Measurements from ENCODE around the gene CRKL. TPM values are rescaled to one million over a fixed set of nuclear protein-coding genes. Genes with fewer than 3 reads are reported as not detected.

CRKL gene
- total RNA-seq, 1 experiment from 2014 or later, result 106 TPM

DNA sequence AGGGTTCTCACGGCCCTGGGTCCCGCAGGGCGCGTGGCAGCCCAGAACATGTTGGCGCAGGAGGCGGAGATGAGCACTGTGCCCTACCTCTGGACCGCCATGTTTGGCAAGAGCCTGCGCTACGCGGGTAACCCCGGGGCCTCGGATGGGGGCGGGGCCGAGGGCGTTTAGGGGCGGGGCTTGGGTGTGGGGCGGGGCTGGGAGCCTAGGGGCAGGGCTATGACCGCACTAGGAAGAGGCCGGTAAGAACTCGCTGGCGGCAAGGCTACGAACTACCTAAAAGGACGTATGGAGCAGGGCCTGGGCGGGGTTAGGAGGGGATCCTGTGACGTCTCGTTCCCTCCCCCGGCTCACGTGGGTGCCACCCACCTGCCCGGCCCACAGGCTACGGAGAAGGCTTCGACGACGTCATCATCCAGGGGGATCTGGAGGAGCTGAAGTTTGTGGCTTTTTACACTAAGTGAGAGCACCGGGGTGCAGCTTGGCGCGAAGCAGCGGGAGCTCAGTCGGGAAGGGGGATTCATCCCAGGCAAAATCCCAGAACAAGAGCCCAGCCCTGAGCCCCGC, 62.1 kb downstream of the CRKL start:
- H2BK20ac ChIP-seq (ENCODE audit: low read depth, low read length, poor library complexity, severe bottlenecking), result no peak overlapping the region
- H2AK5ac ChIP-seq (ENCODE audit: insufficient read length, low read length), result no peak overlapping the region
- no peak overlapping the region for H4K91ac ChIP-seq (ENCODE audit: insufficient read length, low read depth, low read length)
- Mint-ChIP-seq H3K4me3 (peak overlapping the region; percentile 49 to 74), H3K27ac (peak overlapping the region in 2 of 3 experiments; percentile 92 to 97; a peak in 4 of 7 replicates), H3K27me3 (ENCODE audit: low read depth) (peaks cover 57% of the 10 kb centered on the region), H3K9me3 (peaks cover 13 to 15% of the 10 kb centered on the region in 2 experiments), H3K36me3 (ENCODE audit: insufficient read depth in 1 of 3, low read depth in 3 of 3) (peaks cover 4 to 15% (median 7%) of the 10 kb centered on the region in 3 experiments; a peak in 5 of 7 replicates), H3K4me1 (peaks cover 28 to 30% of the 10 kb centered on the region in 2 experiments)
- H3K18ac ChIP-seq (ENCODE audit: insufficient read length, low read depth, low read length), result peak overlapping the region; percentile 93
- H3K9me3 ChIP-seq (ENCODE audit: control insufficient read depth, low read depth, low read length), result no peaks in the 10 kb centered on the region
- H2BK12ac ChIP-seq (ENCODE audit: insufficient read length, low read depth, low read length), result peak overlapping the region; percentile 80
- peak overlapping the region; percentile 81 for H3K14ac ChIP-seq (ENCODE audit: insufficient read depth, low read length)
- H3K27ac ChIP-seq (ENCODE audit: insufficient read length, low read depth, low read length), result no peak overlapping the region
- H3K56ac ChIP-seq (ENCODE audit: insufficient read length, low read depth, low read length), result no peak overlapping the region
- no peaks in the 10 kb centered on the region; the same call in 1 of the 2 replicates for H3K27me3 ChIP-seq (ENCODE audit: insufficient read depth, low read length)
- WGBS (ENCODE audit: extremely low coverage, insufficient read length, low lambda C conversion rate), result no CpG with 5 or more reads among the region's 39 CpGs
- 0 out of 2 replicates have a peak, but pooled peaks cover 2% of the 10 kb centered on the region for H3K4me1 ChIP-seq (ENCODE audit: insufficient read depth, low read length)
- H4K5ac ChIP-seq (ENCODE audit: insufficient read length, low read depth, low read length), result peak overlapping the region; percentile 84
- H3K23ac ChIP-seq (ENCODE audit: insufficient read length, low read depth, low read length), result no peak overlapping the region
- H4K8ac ChIP-seq (replicated peaks; ENCODE audit: insufficient read length, low read depth, low read length), result no peak overlapping the region
- peak overlapping the region; percentile 35 for H3K9ac ChIP-seq (ENCODE audit: extremely low read depth, insufficient read length, low read length)
- no peaks in the 10 kb centered on the region for H4K20me1 ChIP-seq (ENCODE audit: control insufficient read depth, insufficient read depth, insufficient read length)
- peak; percentile 99 for DNase-seq
- no peak overlapping the region for H2BK120ac ChIP-seq (ENCODE audit: low read depth, low read length, poor library complexity, severe bottlenecking)
- no peak overlapping the region for H2BK15ac ChIP-seq (ENCODE audit: low read depth, low read length)
- no peaks in the 10 kb centered on the region for H3K79me2 ChIP-seq (ENCODE audit: insufficient read depth, low read length)
- TF ChIP-seq, protein P1, sequence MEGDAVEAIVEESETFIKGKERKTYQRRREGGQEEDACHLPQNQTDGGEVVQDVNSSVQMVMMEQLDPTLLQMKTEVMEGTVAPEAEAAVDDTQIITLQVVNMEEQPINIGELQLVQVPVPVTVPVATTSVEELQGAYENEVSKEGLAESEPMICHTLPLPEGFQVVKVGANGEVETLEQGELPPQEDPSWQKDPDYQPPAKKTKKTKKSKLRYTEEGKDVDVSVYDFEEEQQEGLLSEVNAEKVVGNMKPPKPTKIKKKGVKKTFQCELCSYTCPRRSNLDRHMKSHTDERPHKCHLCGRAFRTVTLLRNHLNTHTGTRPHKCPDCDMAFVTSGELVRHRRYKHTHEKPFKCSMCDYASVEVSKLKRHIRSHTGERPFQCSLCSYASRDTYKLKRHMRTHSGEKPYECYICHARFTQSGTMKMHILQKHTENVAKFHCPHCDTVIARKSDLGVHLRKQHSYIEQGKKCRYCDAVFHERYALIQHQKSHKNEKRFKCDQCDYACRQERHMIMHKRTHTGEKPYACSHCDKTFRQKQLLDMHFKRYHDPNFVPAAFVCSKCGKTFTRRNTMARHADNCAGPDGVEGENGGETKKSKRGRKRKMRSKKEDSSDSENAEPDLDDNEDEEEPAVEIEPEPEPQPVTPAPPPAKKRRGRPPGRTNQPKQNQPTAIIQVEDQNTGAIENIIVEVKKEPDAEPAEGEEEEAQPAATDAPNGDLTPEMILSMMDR (conservative IDR thresholded peaks at IDR 0.05), result no peak
- H3K79me1 ChIP-seq (ENCODE audit: insufficient read depth, low read depth, low read length, poor library complexity, severe bottlenecking), result no peaks in the 10 kb centered on the region
- H2BK5ac ChIP-seq (ENCODE audit: insufficient read length, low read length), result no peak overlapping the region
- H2AFZ ChIP-seq (ENCODE audit: low read length), result peak overlapping the region; percentile 34
- peaks cover 14% of the 10 kb centered on the region for H3K23me2 ChIP-seq (ENCODE audit: insufficient read length, low read depth, low read length, poor library complexity, severe bottlenecking)
- H3K4ac ChIP-seq (ENCODE audit: low read depth, low read length), result no peak overlapping the region
- no peak overlapping the region for H3T11ph ChIP-seq (ENCODE audit: low read length)
- H3K4me2 ChIP-seq (ENCODE audit: insufficient read depth, insufficient read length, low read length), result peak overlapping the region; percentile 42
